Mucosa of descending colon (tissue), 3 donors: Measurements from ENCODE around the gene CD81. TPM values are rescaled to one million over a fixed set of nuclear protein-coding genes. Genes with fewer than 3 reads are reported as not detected.

ENCODE experiments used
- ATAC-seq: fragments of 200-7000 bp; cut with Tn5 transposase; one replicate; pipeline ENCODE4 v1.9.1; 2020; ENCODE audit warnings: mild to moderate bottlenecking, moderate library complexity
- DNase-seq, 3 donors: peaks; one replicate each; pipeline ENCODE4 v3.0.0-alpha.2; 2020
- H3K36me3 ChIP-seq: fragments of 200-600 bp; one replicate; pipeline ENCODE4 v1.8.0; 2021; ENCODE audit warnings: low read depth, mild to moderate bottlenecking
- H3K4me1 ChIP-seq: fragments of 200-600 bp; one replicate; pipeline ENCODE4 v1.8.0; 2021; ENCODE audit warnings: low read depth, mild to moderate bottlenecking
- H3K4me3 ChIP-seq: fragments of 200-600 bp; one replicate; pipeline ENCODE4 v1.8.0; 2021; ENCODE audit warnings: mild to moderate bottlenecking
- H3K9me3 ChIP-seq: fragments of 200-600 bp; one replicate; pipeline ENCODE4 v1.8.0; 2021; ENCODE audit warnings: mild to moderate bottlenecking
- intact Hi-C, 2 donors: fragments of 100-400 bp; cut with DNase I in 1 of 2; cut with micrococcal nuclease in 1 of 2; formaldehyde crosslinking; loops; one replicate each; pipeline versions ENCODE4 v1.11.0 to v1.11.1; 2022; cut with DNase I, micrococcal nuclease
- total RNA-seq, 3 donors: library from RNA; stranded (reverse); fragmentation: NEBNext Ultra II Directional in 2 of 3; extraction: Animal tissue kit (Norgen Biotek cat#: 25700) in 2 of 3; gene quantifications; one replicate each; pipeline versions ENCODE4 v1.2.1 to v1.2.4, GENCODE V29; 2021 to 2023
- TF ChIP-seq, protein P1 (sequence below): fragments of 200-600 bp; IDR thresholded peaks from one replicate; pipeline ENCODE4 v1.8.0; 2022; ENCODE audit warnings: antibody characterized with exemption, mild to moderate bottlenecking
- donor health status: DM: no; HTN: no; CAD: no; lungs with moderate emphysema.
- donor health status: DM: no; HTN: no; CAD: no.
- donor health status: DM: no; HTN: yes; CAD: no.

Gene CD81
- total RNA-seq, 3 donors from 2014 or later, result 98.7 to 551 (median 186) TPM

DNA sequence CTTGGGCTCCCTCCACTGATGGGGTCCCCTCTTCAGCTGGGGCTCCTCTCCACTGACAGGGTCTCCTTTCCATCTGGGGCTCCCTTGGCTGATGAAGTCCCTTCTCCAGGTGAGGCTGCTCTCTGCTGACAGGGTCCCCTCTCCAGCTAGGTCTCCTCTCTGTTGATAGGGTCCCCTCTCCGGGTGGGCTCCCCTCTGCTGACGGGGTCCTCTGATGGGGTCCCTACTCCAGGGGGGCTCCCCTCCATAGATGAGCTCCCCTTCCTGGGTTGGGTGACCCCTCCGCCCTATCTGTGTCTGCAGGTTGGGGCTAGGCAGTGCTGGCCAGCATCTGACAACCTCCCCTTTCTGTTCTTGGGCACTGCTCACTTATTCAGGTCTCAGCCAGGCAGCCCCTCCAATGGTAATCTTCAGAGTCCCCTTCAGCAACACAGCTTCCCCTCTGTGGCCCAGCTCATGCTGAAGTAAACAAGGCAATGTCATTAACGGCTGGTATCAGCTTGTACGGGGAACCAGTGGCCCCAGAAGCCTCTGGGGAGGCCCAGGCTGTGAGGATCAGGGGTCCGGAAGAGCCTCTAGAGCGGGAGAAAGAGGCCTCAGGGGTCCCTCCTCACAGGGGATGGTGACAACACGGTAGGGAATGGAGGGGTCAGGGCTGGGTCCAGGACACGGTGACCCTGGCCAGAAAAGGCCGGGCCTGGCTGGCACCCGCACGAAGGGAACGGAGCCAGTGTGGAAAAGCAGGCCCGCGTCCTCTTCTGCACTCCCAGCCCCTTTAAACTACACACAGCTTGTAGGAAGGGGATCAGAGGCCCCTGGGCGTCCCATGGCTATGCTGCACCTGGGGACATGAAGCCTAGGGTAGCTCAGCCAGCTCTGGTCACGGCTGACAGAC, 9.6 kb upstream of the CD81 start:
- TF ChIP-seq, protein P1, sequence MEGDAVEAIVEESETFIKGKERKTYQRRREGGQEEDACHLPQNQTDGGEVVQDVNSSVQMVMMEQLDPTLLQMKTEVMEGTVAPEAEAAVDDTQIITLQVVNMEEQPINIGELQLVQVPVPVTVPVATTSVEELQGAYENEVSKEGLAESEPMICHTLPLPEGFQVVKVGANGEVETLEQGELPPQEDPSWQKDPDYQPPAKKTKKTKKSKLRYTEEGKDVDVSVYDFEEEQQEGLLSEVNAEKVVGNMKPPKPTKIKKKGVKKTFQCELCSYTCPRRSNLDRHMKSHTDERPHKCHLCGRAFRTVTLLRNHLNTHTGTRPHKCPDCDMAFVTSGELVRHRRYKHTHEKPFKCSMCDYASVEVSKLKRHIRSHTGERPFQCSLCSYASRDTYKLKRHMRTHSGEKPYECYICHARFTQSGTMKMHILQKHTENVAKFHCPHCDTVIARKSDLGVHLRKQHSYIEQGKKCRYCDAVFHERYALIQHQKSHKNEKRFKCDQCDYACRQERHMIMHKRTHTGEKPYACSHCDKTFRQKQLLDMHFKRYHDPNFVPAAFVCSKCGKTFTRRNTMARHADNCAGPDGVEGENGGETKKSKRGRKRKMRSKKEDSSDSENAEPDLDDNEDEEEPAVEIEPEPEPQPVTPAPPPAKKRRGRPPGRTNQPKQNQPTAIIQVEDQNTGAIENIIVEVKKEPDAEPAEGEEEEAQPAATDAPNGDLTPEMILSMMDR, result no peak
- Histone ChIP-seq H3K9me3 (no peaks in the 10 kb centered on the region), H3K4me1 (no peaks in the 10 kb centered on the region), H3K4me3 (no peak overlapping the region), H3K36me3 (no peaks in the 10 kb centered on the region)
- DNase-seq (no peak), ATAC-seq (no peak)
- intact Hi-C loops, result no loop called here

DNA sequence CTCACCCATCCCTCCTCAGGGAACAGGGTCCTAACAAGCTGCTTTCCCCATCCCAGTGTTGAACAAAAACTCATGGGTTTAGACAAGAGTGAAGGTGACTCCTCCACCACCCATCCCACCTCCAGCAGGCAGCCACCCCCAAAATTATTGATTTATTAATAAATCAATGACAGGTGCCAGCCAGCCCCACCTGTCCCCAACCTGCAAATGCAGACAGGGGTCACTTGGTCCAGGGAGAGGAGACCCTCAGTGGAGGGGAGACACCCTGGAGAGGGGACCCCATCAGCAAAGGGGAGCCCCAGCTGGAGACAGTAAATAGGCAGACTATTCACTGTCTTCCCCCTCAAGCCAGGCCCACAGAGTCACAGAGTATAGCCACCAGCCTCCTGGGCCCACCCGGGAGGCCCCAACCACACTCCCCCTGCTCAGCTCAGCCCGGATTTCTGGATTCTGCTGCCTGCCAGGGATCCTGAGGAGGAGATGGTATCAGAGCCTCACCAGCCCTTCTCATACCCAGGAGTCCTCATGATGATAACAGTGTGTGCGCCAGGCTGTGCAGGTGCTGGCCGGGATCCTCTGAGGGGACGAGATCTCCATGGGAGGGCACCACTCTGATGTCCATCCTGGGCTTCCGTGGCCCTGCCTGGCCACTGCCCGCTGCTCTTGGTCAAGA, 8.8 kb upstream of the CD81 start:
- no peaks in the 10 kb centered on the region for H3K4me1 ChIP-seq
- no peak overlapping the region for H3K4me3 ChIP-seq
- no peaks in the 10 kb centered on the region for H3K36me3 ChIP-seq
- DNase-seq (no peak), ATAC-seq (no peak)
- TF ChIP-seq, protein P1, result no peak
- H3K9me3 ChIP-seq, result no peaks in the 10 kb centered on the region
- intact Hi-C loops, result no loop called here

DNA sequence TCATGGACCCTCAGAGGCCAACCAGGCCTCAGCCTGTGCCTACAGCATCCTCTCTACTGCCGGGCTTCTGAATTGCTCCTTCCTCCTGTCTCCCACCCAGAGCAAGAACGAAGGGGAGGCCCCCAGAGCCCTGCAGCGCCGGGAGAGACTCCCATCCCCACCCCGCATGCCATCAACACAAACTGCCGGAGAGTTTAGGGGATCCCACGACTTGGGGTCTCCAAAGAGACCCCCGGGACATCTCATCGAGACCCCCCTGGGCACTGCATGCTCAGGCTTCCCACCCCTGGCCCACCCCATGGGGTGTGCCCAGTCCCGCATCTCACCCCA, 8.3 kb upstream of the CD81 start:
- TF ChIP-seq, protein P1, result no peak
- no peaks in the 10 kb centered on the region for H3K4me1 ChIP-seq
- H3K36me3 ChIP-seq, result no peaks in the 10 kb centered on the region
- H3K4me3 ChIP-seq, result no peak overlapping the region
- ATAC-seq (no peak), DNase-seq (no peak)
- H3K9me3 ChIP-seq, result no peaks in the 10 kb centered on the region
- intact Hi-C loops, result no loop called here

DNA sequence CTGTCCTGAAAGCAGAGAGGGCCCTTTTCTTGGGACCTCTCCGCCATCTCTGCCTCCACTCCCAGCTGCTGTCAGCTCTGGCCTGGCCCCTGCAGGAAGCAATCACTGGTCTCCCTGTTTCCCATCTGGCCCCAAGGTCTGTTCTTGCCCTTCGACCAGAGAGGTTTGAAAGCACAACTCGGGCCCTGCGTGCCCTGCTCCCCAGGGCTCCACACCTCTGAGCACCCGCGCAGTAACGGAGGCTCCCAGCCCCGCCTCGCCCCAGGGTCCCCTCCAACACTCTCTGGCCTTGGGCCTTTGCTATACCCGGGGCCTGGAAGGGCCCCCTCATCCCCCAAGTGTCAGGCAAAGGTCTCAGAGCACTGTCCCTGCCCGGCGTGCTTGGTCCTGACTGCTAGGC, 7.8 kb upstream of the CD81 start:
- Histone ChIP-seq H3K9me3 (no peaks in the 10 kb centered on the region), H3K36me3 (no peaks in the 10 kb centered on the region), H3K4me1 (no peaks in the 10 kb centered on the region), H3K4me3 (no peak overlapping the region)
- intact Hi-C loops, result no loop called here
- DNase-seq (no peak), ATAC-seq (no peak)
- TF ChIP-seq, protein P1, result no peak

DNA sequence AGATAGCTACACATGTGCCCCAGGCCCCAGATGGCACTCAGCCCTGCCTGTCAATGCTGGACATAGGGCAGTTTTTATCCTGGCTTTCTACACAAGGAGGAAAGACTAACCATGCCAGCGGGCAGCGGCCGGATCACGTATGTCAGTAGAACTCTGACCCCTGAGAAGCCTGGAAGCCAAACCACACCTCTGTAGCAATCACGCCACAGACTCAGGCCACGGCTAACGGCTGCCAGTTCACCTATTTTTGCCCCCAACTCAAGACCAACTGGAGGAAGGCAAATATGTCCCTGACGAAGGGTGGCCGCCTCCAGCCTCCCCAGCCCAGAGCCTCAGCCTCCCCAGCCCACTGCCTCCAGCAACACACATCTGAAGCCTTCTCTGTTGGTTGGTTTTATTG, 7.2 kb upstream of the CD81 start:
- DNase-seq, result no peak
- intact Hi-C loops, result no loop called here
- no peak for ATAC-seq

More for the DNA sequence above, 7.2 kb upstream of the CD81 start:
- H3K4me1 ChIP-seq, result no peaks in the 10 kb centered on the region
- H3K4me3 ChIP-seq, result no peak overlapping the region
- H3K9me3 ChIP-seq, result no peaks in the 10 kb centered on the region
- no peaks in the 10 kb centered on the region for H3K36me3 ChIP-seq
- TF ChIP-seq, protein P1, result no peak
